HG03060 (cell line): Measurements from ENCODE around the gene SPTBN5.

Experiments
- ATAC-seq: cut with Tn5 transposase; IDR thresholded peaks from one replicate; pipeline ENCODE4 v1.9.1; 2021; ENCODE audit warnings: low read depth, moderate number of reproducible peaks; ENCODE audit not compliant: unreplicated experiment

The SPTBN5 gene

DNA sequence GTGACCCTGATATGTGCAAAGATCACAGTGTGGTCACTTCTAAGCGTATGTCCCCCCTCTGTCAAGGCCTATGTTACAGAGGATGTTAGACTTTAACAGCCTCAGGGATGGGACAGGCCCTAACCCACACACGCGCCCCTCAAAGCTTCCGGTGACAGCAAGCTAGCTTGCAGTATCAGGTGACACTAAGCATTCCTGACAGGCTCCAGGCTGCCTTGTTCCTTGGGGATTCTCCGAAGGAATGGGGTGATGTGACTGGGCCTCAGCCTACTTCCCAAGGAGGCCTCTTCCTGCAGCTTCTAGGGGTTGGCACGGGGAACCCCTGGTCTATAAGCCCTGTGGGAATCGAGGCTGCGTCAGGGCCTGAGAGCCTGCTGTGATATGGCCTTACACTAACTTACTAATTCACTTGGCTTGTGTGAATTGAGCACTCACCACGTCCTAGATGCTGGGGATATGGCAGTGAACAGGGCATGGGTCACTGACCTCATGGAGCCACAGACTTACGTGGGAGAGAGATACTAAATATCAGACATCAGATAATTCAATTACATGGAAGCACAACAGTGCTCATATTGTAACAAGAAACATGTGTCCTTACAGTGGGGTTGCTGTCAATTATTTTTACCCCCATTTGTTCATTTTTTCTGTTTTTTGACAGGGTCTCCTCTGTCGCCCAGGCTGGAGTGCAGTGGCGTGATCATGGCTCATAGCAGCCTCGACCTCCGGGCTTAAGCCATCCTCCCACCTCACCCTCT, 11.4 kb upstream of the SPTBN5 start:
- ATAC-seq: no peak

DNA sequence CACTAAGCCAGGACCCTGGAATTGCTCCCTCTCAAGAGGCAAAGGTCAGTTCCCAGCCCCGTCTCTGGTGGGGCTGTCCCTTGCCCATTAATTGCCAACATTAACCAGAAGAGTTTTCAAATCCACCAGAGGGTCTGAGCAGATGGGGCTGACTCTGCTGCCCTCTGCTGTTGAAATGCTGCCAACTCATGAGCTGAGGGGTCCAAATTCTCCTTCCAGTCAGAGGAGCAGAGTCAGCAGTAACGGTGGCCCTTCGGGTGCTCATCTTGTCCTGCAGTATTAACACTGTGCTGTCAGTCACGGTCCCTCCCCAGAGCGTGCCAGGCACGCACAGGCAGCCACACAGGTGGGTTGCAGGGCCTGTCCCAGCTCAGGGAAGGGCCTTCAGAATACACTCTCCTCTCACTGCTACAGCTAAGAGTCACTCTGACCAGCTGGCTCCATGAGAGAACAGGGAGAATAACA, 10.7 kb upstream of the SPTBN5 start:
- ATAC-seq: no peak

DNA sequence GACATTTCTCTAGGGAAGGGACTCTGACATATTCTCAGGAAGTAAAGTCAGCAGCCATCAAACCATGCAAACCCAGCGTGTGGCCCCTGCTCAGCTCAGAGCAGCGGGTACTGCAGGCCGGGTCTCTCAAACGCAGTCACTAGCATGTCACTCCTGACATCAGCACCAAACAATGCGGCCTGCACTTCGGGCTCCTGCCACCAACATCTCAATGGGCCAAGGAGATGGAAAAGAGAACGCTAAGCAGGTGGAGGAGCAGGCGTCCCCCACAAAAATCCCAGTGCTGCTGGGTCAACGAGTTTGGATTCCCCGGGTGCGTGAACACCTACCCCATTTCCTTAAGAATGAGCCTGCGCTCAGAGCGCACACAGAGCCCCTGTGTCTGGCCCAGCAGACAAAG, 9.9 kb upstream of the SPTBN5 start:
- no peak for ATAC-seq

DNA sequence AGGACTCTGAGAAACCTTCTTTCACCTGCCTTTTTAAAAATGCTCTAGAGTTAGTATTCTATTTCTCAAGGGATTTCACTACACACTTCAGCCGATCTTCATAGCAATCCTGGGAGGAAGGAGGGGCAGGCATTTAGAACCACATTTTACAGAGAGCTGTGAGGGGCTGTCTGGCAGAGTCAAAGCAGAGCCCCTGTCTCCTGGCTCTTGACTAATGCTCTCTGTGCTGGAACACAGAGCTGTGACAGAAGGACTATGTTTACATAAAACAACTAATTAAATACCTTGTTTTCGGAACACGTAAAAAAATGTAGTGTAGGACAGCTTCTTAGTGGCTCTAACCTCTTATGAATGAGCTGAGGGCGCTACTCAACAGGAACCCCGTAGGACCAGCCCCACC, 7.6 kb upstream of the SPTBN5 start:
- no peak for ATAC-seq

DNA sequence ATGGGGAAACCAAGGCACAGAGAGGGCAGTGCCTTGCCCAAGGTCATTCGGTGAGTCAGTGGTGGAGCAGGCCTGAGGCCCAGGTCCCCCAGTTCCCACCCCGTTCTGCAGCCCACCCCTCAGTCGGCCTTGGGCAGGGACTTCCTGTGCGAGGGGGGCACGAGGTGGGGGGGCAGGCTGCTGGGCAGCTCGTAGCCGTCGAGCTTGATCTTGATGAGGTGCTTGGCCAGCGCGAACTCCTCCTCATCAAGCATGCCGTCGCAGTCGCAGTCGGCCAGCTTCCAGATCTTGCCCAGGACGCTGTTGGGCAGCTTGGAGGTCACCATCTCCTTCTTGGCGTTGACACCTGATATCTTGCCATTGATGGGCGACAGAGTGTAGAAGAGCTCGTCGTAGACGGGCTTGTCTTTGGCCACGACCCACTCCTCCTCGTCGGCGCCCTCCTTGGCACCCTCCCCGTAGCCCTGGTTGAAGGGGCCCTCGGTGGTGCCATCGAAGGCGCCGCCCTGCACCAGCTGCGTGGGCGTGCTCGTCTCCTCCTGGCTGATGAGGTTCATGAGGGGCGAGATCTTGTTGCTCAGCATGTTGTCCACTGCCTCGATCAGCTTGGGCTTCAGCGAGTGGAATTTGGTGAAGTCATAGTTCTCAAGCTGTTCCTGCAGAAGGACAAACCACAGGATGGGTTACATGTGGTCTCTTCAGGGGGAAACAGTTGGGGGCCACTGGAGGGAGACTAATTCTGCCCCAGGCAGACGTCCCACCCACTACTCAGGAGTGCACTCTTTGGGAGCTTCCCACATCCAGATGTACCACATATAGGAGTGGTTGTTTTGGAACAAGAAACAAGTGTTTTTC, 6.9 kb upstream of the SPTBN5 start:
- ATAC-seq: no peak

DNA sequence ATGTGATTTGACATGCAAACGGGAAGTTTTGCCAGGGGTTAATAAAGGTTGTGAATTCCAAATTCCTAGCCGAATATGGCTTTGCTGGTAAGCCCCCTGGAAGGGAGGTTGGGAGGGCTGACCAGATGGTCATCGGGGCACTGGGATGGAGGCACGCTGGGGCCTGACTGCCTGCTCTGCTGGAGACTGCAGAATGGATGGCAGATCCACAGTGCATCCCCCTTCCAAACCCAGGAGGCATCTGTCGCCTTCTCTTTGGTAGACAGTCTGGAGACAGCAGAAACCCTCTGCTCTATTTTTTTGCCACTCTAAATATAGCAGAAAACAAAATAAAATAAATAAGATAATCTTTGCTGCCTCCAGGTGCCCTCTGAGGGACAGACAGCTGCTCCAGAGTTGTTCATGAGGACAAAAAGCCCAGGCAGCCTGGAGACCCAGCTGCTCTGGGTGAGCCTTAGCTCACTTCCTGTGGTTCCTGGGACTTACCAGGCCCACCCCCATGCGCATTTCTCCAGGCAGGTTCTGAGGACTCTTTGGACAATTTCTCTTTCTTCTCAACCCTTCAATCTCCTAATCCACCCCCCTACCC, 6.1 kb upstream of the SPTBN5 start:
- no peak for ATAC-seq

DNA sequence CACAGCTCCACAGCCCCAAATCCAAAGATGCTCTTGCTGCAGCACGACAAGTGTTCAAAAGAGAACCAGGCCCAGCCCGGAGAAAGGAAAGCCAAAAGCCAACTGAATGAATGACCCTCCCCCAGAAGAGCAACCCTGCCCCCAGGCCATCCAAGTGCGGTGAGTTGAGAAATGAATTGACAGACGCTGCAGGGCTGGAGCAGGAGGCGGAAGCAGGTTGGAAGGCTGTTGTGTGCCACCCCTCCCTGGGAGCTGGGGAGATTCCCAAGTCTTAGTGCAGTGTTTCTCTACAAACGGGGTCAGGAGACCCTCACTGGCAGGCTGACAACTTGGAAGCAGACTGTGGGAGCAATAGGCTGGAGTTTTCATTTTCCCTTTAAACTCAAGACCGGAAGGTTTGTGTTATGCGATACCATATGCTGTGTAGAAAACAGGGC, 3.5 kb upstream of the SPTBN5 start:
- ATAC-seq: no peak

DNA sequence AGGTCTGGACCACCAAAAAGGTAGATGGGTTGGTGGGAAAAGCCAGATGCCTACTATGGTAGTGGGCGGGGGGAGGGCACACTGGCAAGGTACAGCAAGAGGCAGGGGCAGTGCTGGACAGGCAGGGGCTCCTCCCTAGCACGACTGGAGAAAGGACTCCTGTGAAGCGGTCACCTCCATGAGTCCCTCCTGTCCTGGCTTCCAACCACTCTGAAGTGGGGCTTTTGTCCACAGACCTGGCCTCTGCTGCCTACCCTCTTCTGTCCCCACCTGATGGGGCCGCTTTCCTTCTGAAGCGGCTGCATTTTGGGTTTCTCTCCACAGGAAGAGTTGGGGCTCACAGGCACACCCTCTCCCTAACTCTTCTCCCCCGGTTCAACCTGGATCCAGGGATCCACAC, 2.7 kb upstream of the SPTBN5 start:
- ATAC-seq: no peak

DNA sequence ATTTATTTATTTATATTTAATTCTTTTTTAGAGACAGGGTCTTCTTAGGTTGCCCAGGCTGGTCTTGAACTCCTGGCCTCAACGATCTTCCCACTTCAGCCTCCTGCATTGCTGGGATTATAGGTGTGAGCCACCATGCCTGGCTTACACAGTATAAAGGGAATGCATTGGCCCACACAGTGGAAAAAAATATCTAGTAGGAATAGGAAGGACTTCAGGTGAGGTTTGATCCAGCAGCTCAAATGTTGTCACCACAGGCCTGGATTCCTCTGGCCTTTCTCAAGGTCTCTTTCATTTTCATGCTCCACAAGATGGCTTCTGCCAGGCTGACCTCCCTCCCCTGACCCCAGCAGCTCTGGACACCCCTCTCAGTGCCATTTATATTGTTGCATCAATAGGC, 2.1 kb upstream of the SPTBN5 start:
- no peak for ATAC-seq

DNA sequence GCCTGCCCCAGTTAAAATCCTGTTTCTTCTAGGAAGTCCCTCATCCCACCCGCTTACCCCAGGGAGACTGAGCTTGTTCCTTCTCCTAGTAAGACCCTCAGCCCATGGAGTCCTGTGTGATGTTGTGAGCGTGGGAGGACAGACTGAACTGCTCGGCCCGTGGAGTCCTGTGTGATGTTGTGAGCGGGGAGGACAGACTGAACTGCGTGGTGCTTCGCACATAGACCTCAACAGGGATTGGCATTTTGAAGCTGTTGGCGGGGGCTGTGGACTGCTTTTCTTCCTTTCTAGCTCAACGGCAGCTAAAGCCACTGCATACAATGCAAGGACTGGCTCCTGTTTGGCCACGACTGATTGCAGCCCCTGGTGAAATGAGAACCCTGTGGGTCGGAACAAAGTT, 1.6 kb upstream of the SPTBN5 start:
- no peak for ATAC-seq

DNA sequence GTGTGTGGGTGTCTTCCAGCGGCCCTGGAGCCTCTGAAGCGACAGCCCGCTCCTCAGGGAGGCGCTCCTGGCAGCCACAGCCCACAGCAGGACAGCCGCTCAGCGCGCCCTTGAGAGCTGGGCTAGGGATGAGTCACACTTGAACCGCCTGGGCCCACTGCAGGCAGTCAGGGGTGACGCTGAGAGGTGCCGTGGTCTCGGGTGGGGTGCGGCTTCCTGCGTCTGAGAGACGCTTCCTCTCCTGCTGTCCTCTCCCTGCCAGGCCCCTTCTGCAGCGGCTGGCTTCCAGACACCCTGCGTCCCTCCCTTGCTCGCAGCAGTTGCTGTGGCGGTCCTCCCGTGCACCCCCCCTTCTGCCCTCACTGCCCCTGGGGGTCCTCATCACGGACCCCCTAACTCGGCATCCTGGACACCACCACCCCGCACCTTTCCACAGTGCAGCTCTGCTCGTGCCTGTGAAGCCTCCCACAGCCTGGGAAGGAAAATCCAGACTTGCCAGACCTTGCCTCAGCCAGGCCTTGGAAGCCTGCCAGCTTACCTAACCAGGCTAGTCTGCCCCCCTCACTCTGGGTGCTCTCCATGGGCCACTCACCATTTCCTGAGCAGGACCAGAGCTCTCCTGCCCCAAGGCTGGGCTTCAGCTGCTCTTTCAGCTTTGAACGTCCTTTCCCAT, 1.1 kb upstream of the SPTBN5 start:
- ATAC-seq: peak; percentile 48

DNA sequence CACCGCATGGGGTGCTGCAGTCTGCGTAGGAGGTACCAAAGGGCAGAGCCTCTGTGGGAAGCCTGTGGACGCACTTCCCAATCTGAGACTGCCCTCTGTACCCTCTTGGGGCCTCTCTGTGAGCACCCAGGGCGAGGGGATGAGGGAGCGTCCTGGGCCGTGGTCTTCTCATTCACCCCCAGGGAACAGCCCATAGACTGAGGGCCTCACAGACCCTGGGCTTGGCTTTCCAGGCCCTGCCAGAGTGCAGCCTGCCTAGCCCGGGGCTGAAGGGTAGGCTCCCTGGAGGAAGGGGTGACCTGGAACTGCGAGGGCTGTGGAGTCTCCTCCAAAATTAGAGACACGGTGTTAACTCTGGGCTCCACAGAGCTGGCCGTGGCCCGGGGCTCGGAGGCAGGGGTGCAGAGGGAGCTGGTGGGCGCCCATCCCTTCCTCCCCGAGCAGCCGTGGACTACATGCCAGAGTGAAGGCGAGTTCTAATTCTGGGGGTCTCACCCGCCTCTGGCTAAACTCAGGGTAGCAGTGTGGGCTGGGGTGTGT, 468 bp upstream of the SPTBN5 start:
- ATAC-seq: no peak

DNA sequence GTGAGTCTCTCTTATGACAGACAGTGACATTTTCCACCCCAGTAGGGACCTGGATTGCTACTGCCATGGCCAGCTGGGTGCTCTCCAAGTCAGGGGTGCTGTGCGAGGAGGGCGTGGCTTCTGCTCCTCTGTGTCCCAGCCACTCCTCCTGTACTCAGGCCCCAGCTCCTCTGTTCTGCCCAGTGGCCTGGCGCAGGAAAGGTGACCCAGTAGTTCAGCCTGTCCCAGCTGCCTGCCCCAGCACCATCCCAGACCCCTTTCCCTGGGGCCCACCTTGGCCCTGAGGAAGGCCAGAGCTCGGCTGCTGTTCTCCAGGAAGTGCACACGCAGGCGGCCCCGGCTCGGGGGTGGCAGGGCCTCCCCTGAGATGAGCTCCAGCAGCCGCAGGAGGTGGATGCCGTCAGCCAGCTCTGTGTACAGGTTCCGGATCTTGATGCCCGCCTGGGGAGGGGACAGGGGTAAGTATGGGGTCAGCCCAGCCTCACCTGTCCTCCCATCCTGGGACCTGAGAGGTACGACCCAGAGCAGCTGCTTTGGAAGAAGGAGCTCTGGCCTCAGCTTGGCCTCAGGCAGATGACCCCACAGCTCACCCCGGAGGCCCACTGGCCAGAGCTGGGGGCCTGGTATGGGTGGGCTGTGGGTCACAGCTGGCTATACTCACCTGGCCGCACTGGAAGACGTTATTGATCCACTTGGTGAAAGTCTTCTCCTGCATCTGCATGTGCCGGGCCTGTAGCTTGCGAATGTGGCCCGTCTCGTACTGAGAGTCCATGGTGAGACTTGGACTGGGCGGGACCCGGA, 1.0 kb downstream of the SPTBN5 start:
- ATAC-seq: no peak

DNA sequence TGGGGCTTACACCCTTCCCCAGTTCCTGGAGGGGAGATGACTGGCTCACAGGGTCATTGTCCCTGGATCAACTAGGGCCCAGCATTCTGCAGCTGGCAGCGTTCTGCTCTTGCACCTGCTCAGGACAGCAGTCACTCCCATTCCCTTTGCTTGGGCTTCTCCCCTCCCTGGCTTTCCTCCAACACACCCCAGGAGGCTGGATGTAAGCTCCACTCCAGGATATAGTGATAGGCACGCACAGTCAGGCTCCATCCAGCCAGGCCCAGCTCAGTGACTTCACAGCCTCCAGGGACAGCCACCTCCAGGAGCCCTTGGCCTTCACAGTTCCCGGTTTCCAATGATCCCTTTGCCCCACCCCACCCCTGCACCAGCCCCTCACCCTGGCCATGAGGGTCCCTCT, 1.9 kb downstream of the SPTBN5 start:
- ATAC-seq: no peak

DNA sequence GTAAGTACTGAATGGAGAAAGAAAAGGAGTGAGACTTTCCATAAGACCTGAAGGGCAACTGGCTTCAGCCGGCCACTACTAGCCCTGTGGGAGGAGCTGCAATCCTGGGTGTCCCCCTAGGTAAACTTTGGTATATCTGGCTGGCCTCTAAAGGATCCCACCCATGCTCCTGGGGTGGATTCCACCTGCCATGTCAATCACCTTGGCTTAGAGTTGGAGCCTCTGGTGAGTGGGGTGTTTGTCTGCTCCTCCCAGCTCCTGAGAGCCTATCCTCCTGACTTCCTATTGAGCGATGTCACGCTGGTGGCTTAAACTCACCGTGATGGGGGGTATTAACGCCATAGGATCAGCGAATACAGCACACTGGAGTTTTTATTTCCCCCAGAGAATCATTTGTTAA, 2.6 kb downstream of the SPTBN5 start:
- no peak for ATAC-seq

DNA sequence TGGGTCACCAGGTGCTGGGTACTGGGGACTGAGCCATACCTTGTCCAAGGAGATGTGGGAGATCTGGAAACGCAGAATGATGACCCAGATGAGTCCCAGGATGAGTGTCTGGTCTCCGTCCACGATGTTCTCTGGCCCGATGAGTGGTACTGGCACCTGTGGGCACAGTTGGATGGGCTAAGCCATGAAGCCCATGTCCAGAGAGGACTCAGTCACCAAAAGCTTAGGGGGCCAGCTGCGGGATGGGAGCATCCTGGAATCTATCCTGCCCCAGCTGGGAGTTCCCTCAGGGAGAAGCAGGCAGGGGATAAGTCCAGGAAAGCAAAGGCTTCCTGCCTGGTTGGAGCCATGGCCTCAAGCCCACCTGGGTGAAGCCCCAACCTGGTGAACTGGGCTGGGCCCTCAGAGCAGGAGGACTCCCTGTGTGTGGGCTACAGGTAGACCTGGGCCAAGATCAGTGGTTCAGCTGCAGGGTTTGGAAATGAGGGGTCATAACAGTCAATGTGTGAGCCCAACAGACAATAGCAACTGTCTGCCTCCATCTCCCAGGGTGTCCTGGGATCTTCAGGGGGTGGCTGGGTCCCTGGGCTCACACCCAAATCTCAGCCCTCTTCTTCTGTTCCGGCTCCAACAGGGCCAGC, 3.7 kb downstream of the SPTBN5 start:
- no peak for ATAC-seq

DNA sequence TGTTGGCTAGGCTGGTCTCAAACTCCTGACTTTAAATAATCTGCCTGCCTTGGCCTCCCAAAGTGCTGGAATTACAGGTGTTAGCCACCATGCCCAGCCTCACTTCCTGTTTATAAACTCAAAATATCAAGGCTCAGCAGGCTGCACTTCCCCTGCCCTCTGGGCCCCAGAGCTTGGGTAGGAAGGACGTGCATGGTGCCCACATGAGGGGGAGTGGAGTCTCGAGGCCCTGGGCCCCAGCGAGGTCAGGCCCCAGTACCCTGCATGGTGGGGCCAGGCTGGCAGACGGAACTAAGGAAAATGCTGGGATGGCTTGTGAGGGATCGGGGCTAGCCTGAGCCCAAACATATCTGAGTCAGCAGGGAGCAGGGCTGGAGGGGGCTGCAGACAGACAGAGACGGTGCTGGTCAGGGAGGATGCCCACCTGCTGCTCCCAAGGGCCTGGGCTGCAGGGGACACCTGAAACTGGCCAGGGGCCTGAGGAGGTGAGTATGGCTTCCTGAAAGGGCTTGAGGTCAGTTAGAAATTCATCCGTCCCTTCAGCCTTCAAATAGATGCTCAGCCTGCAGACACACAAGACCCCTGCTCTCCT, 5.1 kb downstream of the SPTBN5 start:
- no peak for ATAC-seq

DNA sequence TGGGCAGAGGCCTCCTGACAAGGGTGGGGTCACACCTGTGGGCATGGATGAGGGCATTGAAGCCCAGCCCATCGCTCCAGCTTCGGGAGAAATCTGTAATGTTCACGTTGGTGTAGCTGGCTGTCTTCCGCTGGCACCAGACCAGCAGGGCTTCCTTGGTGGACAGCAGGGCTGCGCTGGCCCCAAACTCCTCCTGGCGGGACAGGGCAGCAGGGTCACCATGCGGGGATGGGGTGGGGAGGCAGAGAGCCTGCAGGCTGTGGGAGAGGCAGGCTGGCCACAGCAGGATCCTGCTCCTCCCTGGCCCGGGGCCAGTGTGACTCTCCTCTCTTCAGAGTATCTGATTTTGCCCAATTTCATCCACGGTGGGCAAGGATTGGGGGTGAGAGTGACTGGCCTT, 6.0 kb downstream of the SPTBN5 start:
- ATAC-seq: no peak

DNA sequence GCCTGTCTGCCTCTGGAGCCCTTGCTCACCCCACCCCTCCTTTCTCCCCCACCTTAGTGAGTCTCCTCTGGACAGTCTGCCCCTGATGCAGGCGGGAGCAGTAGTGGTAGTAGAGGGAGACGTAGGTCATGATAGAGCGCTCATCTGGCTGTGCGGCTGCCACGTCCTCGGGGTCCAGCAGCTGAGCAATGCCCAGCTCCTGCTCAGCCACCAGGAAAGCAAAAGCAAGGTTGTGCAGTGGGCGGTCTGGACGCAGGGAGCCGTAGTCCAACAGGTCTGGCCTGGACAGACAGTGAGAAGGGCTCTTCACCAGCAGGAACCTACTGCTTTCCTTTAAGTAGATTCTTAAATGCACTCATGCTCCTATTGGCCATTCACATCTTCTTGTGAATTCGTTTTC, 6.7 kb downstream of the SPTBN5 start:
- no peak for ATAC-seq
